ENCODE results near the gene PTPRK. TPM values are rescaled to one million over a fixed set of nuclear protein-coding genes. Genes with fewer than 3 reads are reported as not detected.

The PTPRK gene
- total RNA-seq, 1 donor from 2014 or later = 50.3 TPM

DNA sequence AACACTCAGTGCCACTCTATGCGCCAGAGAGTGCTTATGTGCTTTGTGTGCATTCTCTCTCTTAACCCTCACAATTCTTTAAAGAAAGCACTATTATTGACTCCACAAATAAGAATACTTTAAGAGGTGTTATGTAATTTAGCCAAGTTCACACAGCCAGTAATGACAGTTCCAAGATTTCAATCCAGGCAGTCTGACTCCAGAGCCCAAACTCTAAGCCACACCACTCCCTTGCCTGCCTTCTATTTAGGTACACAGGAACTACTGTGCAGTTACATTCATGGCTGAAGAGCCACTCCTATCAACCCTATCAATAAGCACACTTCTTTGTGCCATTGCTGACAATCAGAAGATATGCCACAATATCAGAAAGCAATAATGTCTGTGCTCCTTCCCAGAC, 93.3 kb downstream of the PTPRK start:
- Mint-ChIP-seq H3K4me3 (ENCODE audit: unreplicated experiment) (no peak overlapping the region), H3K4me1 (ENCODE audit: low read depth, unreplicated experiment) (no peaks in the 10 kb centered on the region), H3K27ac (ENCODE audit: unreplicated experiment) (no peak overlapping the region), H3K27me3 (ENCODE audit: unreplicated experiment) (no peaks in the 10 kb centered on the region), H3K9me3 (ENCODE audit: unreplicated experiment) (no peaks in the 10 kb centered on the region), H3K36me3 (ENCODE audit: unreplicated experiment) (no peaks in the 10 kb centered on the region)
- DNase-seq = no peak
- TF ChIP-seq, protein P1, sequence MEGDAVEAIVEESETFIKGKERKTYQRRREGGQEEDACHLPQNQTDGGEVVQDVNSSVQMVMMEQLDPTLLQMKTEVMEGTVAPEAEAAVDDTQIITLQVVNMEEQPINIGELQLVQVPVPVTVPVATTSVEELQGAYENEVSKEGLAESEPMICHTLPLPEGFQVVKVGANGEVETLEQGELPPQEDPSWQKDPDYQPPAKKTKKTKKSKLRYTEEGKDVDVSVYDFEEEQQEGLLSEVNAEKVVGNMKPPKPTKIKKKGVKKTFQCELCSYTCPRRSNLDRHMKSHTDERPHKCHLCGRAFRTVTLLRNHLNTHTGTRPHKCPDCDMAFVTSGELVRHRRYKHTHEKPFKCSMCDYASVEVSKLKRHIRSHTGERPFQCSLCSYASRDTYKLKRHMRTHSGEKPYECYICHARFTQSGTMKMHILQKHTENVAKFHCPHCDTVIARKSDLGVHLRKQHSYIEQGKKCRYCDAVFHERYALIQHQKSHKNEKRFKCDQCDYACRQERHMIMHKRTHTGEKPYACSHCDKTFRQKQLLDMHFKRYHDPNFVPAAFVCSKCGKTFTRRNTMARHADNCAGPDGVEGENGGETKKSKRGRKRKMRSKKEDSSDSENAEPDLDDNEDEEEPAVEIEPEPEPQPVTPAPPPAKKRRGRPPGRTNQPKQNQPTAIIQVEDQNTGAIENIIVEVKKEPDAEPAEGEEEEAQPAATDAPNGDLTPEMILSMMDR (IDR thresholded peaks at IDR 0.05; ENCODE audit: partially characterized antibody, unreplicated experiment) = no peak

DNA sequence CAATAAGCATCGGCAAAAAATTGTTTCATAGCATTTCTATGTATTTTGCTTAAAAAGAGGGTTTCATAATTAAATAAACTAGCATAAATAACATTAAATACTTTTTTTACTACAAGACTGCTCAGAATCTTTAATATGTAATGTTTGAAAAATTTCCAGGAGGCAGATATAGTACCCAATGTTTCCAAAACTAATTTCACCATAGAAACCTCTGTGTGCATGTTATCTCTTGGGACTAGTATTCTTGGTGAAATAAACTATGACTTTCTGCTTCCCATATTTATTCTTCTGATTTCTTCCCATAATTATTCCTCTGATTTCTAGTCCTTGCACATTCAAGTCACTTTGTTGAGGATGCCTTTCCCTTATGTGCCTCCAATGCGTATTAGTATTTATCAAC, 94.5 kb downstream of the PTPRK start:
- no peak overlapping the region for H3K4me3 Mint-ChIP-seq (ENCODE audit: unreplicated experiment)
- H3K9me3 Mint-ChIP-seq (ENCODE audit: unreplicated experiment) = no peaks in the 10 kb centered on the region
- no peaks in the 10 kb centered on the region for H3K4me1 Mint-ChIP-seq (ENCODE audit: low read depth, unreplicated experiment)
- no peaks in the 10 kb centered on the region for H3K36me3 Mint-ChIP-seq (ENCODE audit: unreplicated experiment)
- H3K27me3 Mint-ChIP-seq (ENCODE audit: unreplicated experiment) = no peaks in the 10 kb centered on the region
- no peak overlapping the region for H3K27ac Mint-ChIP-seq (ENCODE audit: unreplicated experiment)
- TF ChIP-seq, protein P1 (IDR thresholded peaks at IDR 0.05; ENCODE audit: partially characterized antibody, unreplicated experiment) = no peak
- DNase-seq = no peak

DNA sequence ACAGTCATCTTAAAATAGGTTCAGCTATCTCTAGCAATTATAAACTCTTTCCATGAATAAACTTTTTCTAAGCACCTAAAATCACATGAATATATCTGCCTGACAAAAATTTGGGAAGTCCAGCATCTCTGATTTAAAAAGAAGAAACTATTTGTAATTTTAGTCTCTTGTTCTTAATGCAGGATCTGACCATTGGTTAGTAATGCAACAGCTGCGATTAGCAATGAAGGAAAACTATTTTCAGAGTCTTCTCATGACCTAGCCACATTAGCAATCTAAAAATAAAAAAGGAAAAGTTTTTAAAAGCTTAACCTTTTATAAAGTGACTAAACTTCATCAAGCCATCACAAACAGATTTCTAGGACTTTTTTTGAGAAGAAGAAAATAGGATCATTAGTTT, 97.5 kb downstream of the PTPRK start:
- no peaks in the 10 kb centered on the region for H3K27me3 Mint-ChIP-seq (ENCODE audit: unreplicated experiment)
- peaks cover 5% of the 10 kb centered on the region for H3K36me3 Mint-ChIP-seq (ENCODE audit: unreplicated experiment)
- H3K4me3 Mint-ChIP-seq (ENCODE audit: unreplicated experiment) = no peak overlapping the region
- no peak overlapping the region for H3K27ac Mint-ChIP-seq (ENCODE audit: unreplicated experiment)
- H3K9me3 Mint-ChIP-seq (ENCODE audit: unreplicated experiment) = peaks cover 2% of the 10 kb centered on the region
- TF ChIP-seq, protein P1 (IDR thresholded peaks at IDR 0.05; ENCODE audit: partially characterized antibody, unreplicated experiment) = no peak
- no peak for DNase-seq
- no peaks in the 10 kb centered on the region for H3K4me1 Mint-ChIP-seq (ENCODE audit: low read depth, unreplicated experiment)

DNA sequence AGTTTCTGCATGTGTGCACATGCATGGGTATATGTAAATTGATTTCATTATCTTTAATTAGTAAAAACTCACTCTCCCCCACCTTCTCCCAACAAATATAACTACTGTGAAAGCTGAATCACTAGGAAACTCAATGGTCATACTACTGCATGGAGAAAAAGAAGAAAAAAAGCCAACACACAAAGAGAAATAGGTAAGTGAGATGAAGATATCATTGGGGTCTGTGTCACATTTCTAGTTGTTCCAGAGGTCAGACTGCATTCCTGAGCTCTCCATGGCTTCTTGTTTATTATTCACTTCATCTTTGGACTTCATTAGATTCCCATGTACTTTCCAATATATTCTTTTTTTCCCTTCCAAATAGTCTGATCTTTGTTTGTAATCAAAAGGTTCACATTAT, 98.2 kb downstream of the PTPRK start:
- Mint-ChIP-seq H3K9me3 (ENCODE audit: unreplicated experiment) (peaks cover 2% of the 10 kb centered on the region), H3K36me3 (ENCODE audit: unreplicated experiment) (peaks cover 5% of the 10 kb centered on the region), H3K27ac (ENCODE audit: unreplicated experiment) (no peak overlapping the region), H3K4me3 (ENCODE audit: unreplicated experiment) (no peak overlapping the region), H3K4me1 (ENCODE audit: low read depth, unreplicated experiment) (no peaks in the 10 kb centered on the region), H3K27me3 (ENCODE audit: unreplicated experiment) (no peaks in the 10 kb centered on the region)
- TF ChIP-seq, protein P1 (IDR thresholded peaks at IDR 0.05; ENCODE audit: partially characterized antibody, unreplicated experiment) = no peak
- DNase-seq = no peak

DNA sequence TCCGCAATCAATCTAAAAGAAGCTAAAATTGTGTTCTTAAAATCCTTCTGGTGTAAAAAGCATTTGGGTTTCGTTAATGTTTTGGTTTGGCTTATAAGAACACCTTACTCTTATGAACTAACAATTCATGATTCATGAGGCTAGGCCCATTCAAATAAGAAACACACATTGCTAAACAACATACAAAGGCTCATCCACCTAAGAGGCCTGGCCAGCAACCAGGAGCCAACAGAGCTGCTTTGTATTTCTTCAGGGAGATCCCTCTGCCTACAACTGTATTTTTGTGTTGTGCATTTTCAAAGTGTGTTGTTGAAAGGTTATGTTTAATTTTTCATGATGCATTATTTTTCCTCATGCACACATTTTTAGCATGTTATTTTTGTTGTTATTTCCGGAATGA, 98.6 kb downstream of the PTPRK start:
- Mint-ChIP-seq H3K36me3 (ENCODE audit: unreplicated experiment) (peaks cover 5% of the 10 kb centered on the region), H3K4me3 (ENCODE audit: unreplicated experiment) (no peak overlapping the region), H3K27ac (ENCODE audit: unreplicated experiment) (no peak overlapping the region), H3K4me1 (ENCODE audit: low read depth, unreplicated experiment) (no peaks in the 10 kb centered on the region), H3K27me3 (ENCODE audit: unreplicated experiment) (no peaks in the 10 kb centered on the region), H3K9me3 (ENCODE audit: unreplicated experiment) (peaks cover 2% of the 10 kb centered on the region)
- TF ChIP-seq, protein P1 (IDR thresholded peaks at IDR 0.05; ENCODE audit: partially characterized antibody, unreplicated experiment) = no peak
- DNase-seq = no peak

Data from glutamatergic neuron (in vitro differentiated cells).